ENCODE measurements around the gene TRIM52.

The TRIM52 gene

DNA sequence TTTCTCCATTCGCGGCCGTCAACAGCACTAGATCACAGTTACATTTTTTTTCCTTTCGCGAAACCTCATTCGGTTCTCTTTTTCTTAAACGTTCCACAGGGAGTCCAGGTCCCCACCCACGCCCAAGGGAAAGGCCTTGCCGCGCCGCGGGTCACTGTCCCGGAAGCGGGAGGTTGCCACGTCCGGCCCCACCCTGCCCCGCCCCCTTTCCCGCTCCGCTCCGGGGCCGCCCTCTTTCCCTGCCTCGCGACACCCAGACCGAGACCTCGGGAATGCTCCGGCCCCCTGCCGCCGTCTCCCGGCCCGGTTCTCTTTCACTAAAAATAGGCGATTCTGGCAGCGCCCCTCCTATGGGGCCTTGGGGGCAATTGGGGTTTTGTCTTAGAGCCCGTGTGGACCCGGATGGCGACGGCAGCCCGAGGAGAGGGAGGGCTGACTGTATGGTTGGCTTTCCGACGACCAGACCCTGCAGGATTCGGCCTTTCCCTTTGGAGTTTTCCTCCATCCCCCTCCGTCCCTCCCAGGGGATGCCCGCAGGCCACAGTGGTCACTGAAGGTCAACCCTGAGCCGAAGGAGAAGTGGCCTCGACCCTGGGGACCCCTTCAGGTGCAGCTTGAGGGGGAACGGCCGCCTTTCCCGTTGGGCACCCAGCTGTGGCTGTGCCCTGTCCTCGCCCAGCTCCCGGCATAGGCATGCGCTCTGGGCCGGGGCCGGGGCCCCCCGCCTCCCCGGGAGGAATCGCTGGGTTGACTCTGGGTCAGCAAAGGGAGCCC, 14.5 kb downstream of the TRIM52 start (continued):
- TF ChIP-seq ZNF792 (tag by site-specific recombination; IDR thresholded peaks at IDR 0.05), result no peak
- no peak for TF ChIP-seq ZNF510 (tag by site-specific recombination; IDR thresholded peaks at IDR 0.05; ENCODE audit: insufficient replicate concordance)
- TF ChIP-seq ZNF2 (tag by site-specific recombination; IDR thresholded peaks at IDR 0.05), result peak; percentile 17; the same call in 1 of the 2 replicates
- TF ChIP-seq, protein P1, sequence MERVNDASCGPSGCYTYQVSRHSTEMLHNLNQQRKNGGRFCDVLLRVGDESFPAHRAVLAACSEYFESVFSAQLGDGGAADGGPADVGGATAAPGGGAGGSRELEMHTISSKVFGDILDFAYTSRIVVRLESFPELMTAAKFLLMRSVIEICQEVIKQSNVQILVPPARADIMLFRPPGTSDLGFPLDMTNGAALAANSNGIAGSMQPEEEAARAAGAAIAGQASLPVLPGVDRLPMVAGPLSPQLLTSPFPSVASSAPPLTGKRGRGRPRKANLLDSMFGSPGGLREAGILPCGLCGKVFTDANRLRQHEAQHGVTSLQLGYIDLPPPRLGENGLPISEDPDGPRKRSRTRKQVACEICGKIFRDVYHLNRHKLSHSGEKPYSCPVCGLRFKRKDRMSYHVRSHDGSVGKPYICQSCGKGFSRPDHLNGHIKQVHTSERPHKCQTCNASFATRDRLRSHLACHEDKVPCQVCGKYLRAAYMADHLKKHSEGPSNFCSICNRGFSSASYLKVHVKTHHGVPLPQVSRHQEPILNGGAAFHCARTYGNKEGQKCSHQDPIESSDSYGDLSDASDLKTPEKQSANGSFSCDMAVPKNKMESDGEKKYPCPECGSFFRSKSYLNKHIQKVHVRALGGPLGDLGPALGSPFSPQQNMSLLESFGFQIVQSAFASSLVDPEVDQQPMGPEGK (tag by site-specific recombination; IDR thresholded peaks at IDR 0.05), result peak; percentile 87
- TF ChIP-seq, protein P2, sequence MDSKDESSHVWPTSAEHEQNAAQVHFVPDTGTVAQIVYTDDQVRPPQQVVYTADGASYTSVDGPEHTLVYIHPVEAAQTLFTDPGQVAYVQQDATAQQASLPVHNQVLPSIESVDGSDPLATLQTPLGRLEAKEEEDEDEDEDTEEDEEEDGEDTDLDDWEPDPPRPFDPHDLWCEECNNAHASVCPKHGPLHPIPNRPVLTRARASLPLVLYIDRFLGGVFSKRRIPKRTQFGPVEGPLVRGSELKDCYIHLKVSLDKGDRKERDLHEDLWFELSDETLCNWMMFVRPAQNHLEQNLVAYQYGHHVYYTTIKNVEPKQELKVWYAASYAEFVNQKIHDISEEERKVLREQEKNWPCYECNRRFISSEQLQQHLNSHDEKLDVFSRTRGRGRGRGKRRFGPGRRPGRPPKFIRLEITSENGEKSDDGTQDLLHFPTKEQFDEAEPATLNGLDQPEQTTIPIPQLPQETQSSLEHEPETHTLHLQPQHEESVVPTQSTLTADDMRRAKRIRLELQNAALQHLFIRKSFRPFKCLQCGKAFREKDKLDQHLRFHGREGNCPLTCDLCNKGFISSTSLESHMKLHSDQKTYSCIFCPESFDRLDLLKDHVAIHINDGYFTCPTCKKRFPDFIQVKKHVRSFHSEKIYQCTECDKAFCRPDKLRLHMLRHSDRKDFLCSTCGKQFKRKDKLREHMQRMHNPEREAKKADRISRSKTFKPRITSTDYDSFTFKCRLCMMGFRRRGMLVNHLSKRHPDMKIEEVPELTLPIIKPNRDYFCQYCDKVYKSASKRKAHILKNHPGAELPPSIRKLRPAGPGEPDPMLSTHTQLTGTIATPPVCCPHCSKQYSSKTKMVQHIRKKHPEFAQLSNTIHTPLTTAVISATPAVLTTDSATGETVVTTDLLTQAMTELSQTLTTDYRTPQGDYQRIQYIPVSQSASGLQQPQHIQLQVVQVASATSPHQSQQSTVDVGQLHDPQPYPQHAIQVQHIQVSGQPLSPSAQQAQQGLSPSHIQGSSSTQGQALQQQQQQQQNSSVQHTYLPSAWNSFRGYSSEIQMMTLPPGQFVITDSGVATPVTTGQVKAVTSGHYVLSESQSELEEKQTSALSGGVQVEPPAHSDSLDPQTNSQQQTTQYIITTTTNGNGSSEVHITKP (tag by site-specific recombination; IDR thresholded peaks at IDR 0.05), result peak; percentile 100
- no peak for TF ChIP-seq ZNF324 (tag by site-specific recombination; IDR thresholded peaks at IDR 0.05)
- peak; percentile 75; the same call in 1 of the 2 replicates for TF ChIP-seq ZFP37 (tag by site-specific recombination; IDR thresholded peaks at IDR 0.05)
- TF ChIP-seq, protein P3, sequence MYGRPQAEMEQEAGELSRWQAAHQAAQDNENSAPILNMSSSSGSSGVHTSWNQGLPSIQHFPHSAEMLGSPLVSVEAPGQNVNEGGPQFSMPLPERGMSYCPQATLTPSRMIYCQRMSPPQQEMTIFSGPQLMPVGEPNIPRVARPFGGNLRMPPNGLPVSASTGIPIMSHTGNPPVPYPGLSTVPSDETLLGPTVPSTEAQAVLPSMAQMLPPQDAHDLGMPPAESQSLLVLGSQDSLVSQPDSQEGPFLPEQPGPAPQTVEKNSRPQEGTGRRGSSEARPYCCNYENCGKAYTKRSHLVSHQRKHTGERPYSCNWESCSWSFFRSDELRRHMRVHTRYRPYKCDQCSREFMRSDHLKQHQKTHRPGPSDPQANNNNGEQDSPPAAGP (tag by site-specific recombination; IDR thresholded peaks at IDR 0.05), result 0 out of 2 replicates have a peak, but pooled peaks have one; percentile 20
- TF ChIP-seq, protein P4, sequence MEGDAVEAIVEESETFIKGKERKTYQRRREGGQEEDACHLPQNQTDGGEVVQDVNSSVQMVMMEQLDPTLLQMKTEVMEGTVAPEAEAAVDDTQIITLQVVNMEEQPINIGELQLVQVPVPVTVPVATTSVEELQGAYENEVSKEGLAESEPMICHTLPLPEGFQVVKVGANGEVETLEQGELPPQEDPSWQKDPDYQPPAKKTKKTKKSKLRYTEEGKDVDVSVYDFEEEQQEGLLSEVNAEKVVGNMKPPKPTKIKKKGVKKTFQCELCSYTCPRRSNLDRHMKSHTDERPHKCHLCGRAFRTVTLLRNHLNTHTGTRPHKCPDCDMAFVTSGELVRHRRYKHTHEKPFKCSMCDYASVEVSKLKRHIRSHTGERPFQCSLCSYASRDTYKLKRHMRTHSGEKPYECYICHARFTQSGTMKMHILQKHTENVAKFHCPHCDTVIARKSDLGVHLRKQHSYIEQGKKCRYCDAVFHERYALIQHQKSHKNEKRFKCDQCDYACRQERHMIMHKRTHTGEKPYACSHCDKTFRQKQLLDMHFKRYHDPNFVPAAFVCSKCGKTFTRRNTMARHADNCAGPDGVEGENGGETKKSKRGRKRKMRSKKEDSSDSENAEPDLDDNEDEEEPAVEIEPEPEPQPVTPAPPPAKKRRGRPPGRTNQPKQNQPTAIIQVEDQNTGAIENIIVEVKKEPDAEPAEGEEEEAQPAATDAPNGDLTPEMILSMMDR (tag by site-specific recombination; IDR thresholded peaks at IDR 0.05), result peak; percentile 25; the same call in 1 of the 2 replicates
- TF ChIP-seq, protein P5, sequence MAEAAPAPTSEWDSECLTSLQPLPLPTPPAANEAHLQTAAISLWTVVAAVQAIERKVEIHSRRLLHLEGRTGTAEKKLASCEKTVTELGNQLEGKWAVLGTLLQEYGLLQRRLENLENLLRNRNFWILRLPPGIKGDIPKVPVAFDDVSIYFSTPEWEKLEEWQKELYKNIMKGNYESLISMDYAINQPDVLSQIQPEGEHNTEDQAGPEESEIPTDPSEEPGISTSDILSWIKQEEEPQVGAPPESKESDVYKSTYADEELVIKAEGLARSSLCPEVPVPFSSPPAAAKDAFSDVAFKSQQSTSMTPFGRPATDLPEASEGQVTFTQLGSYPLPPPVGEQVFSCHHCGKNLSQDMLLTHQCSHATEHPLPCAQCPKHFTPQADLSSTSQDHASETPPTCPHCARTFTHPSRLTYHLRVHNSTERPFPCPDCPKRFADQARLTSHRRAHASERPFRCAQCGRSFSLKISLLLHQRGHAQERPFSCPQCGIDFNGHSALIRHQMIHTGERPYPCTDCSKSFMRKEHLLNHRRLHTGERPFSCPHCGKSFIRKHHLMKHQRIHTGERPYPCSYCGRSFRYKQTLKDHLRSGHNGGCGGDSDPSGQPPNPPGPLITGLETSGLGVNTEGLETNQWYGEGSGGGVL (tag by site-specific recombination; IDR thresholded peaks at IDR 0.05), result no peak
- TF ChIP-seq, protein P6, sequence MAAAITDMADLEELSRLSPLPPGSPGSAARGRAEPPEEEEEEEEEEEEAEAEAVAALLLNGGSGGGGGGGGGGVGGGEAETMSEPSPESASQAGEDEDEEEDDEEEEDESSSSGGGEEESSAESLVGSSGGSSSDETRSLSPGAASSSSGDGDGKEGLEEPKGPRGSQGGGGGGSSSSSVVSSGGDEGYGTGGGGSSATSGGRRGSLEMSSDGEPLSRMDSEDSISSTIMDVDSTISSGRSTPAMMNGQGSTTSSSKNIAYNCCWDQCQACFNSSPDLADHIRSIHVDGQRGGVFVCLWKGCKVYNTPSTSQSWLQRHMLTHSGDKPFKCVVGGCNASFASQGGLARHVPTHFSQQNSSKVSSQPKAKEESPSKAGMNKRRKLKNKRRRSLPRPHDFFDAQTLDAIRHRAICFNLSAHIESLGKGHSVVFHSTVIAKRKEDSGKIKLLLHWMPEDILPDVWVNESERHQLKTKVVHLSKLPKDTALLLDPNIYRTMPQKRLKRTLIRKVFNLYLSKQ (tag by site-specific recombination; IDR thresholded peaks at IDR 0.05; ENCODE audit: borderline replicate concordance), result no peak
- TF ChIP-seq ZNF776 (tag by site-specific recombination; IDR thresholded peaks at IDR 0.05; ENCODE audit: borderline replicate concordance), result no peak
- TF ChIP-seq ZNF473 (tag by site-specific recombination; IDR thresholded peaks at IDR 0.05), result no peak
- TF ChIP-seq IKZF3 (tag by site-specific recombination; IDR thresholded peaks at IDR 0.05), result peak; percentile 93
- no peak for TF ChIP-seq ZNF544 (tag by site-specific recombination; IDR thresholded peaks at IDR 0.05)
- no peak for TF ChIP-seq ZSCAN30 (tag by site-specific recombination; IDR thresholded peaks at IDR 0.05)
- no peak for TF ChIP-seq ZNF24 (tag by site-specific recombination; IDR thresholded peaks at IDR 0.05)
- peak; percentile 50; the same call in 1 of the 2 replicates for TF ChIP-seq WT1 (tag by site-specific recombination; IDR thresholded peaks at IDR 0.05)
- no peak for TF ChIP-seq ZBTB21 (tag by site-specific recombination; IDR thresholded peaks at IDR 0.05)
- TF ChIP-seq ZBTB1 (tag by site-specific recombination; IDR thresholded peaks at IDR 0.05), result no peak
- no peak; the same call in 1 of the 2 replicates for TF ChIP-seq ZNF843 (tag by site-specific recombination; IDR thresholded peaks at IDR 0.05)
- TF ChIP-seq ZNF837 (tag by site-specific recombination; IDR thresholded peaks at IDR 0.05), result no peak
- TF ChIP-seq, protein P7, sequence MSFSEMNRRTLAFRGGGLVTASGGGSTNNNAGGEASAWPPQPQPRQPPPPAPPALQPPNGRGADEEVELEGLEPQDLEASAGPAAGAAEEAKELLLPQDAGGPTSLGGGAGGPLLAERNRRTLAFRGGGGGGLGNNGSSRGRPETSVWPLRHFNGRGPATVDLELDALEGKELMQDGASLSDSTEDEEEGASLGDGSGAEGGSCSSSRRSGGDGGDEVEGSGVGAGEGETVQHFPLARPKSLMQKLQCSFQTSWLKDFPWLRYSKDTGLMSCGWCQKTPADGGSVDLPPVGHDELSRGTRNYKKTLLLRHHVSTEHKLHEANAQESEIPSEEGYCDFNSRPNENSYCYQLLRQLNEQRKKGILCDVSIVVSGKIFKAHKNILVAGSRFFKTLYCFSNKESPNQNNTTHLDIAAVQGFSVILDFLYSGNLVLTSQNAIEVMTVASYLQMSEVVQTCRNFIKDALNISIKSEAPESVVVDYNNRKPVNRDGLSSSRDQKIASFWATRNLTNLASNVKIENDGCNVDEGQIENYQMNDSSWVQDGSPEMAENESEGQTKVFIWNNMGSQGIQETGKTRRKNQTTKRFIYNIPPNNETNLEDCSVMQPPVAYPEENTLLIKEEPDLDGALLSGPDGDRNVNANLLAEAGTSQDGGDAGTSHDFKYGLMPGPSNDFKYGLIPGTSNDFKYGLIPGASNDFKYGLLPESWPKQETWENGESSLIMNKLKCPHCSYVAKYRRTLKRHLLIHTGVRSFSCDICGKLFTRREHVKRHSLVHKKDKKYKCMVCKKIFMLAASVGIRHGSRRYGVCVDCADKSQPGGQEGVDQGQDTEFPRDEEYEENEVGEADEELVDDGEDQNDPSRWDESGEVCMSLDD (tag by site-specific recombination; IDR thresholded peaks at IDR 0.05), result no peak; the same call in 1 of the 2 replicates
- no peak for TF ChIP-seq ZNF791 (tag by site-specific recombination; IDR thresholded peaks at IDR 0.05)
